Hepatocyte (in vitro differentiated cells): ENCODE measurements around the gene CXADR. TPM values are rescaled to one million over a fixed set of nuclear protein-coding genes. Genes with fewer than 3 reads are reported as not detected.
"Not testable (repeated sequence)": the region's sequence is repeated elsewhere in the genome, so short reads cannot be mapped to it uniquely, and the experiment has no call there.

Source experiments
- DNase-seq: peaks from one replicate; pipeline ENCODE4 v3.0.0-alpha.2; 2016; ENCODE audit warnings: low spot score
- H2AFZ ChIP-seq: fragments of 200-600 bp; sonication (generic); 2 replicates; pipeline ENCODE4 v1.6.0; 2016; ENCODE audit warnings: antibody characterized with exemption, mild to moderate bottlenecking
- H3K27ac ChIP-seq: fragments of 200-600 bp; sonication (generic); 2 replicates; pipeline ENCODE4 v1.5.1; 2016; ENCODE audit warnings: mild to moderate bottlenecking
- H3K27me3 ChIP-seq: fragments of 200-600 bp; sonication (generic); 2 replicates; pipeline ENCODE4 v1.6.1; 2016
- H3K36me3 ChIP-seq: fragments of 200-600 bp; sonication (generic); replicated peaks from 2 replicates; pipeline ENCODE4 v1.5.1; 2016; ENCODE audit warnings: low read depth; ENCODE audit not compliant: insufficient read depth
- H3K4me1 ChIP-seq: fragments of 200-600 bp; sonication (generic); 2 replicates; pipeline ENCODE4 v1.5.1; 2016; ENCODE audit warnings: mild to moderate bottlenecking, moderate library complexity; ENCODE audit not compliant: insufficient read depth
- H3K4me2 ChIP-seq: fragments of 200-600 bp; sonication (generic); 2 replicates; pipeline ENCODE4 v1.6.0; 2016
- H3K4me3 ChIP-seq: fragments of 200-600 bp; sonication (generic); 2 replicates; pipeline ENCODE4 v1.5.1; 2016; ENCODE audit warnings: mild to moderate bottlenecking
- H3K79me2 ChIP-seq: fragments of 200-600 bp; sonication (generic); 2 replicates; pipeline ENCODE4 v1.6.0; 2017; ENCODE audit warnings: mild to moderate bottlenecking
- H3K9me2 ChIP-seq: fragments of 200-600 bp; sonication (generic); replicated peaks from 2 replicates; pipeline ENCODE4 v1.6.0; 2017; ENCODE audit warnings: mild to moderate bottlenecking; ENCODE audit not compliant: insufficient read depth
- H3K9me3 ChIP-seq: fragments of 200-600 bp; sonication (generic); 2 replicates; pipeline ENCODE4 v1.5.1; 2016; ENCODE audit warnings: low read depth, mild to moderate bottlenecking
- H4K20me1 ChIP-seq: fragments of 200-600 bp; sonication (generic); 2 replicates; pipeline ENCODE4 v1.6.0; 2016; ENCODE audit warnings: mild to moderate bottlenecking; ENCODE audit not compliant: insufficient read depth, poor library complexity, severe bottlenecking
- CTCF ChIP-seq: fragments of 200-600 bp; sonication (generic); IDR thresholded peaks from 2 replicates; pipeline ENCODE4 v1.5.1; 2016; ENCODE audit warnings: antibody characterized with exemption, mild to moderate bottlenecking; ENCODE audit not compliant: poor library complexity
- EZH2 ChIP-seq: fragments of 200-600 bp; sonication (generic); IDR thresholded peaks from 2 replicates; pipeline ENCODE4 v1.6.1; 2016; ENCODE audit warnings: antibody characterized with exemption, mild to moderate bottlenecking, borderline replicate concordance
- EZH2phosphoT487 ChIP-seq: fragments of 200-600 bp; sonication (generic); IDR thresholded peaks from one replicate; pipeline ENCODE4 v1.6.1; 2018; ENCODE audit warnings: antibody characterized with exemption, mild to moderate bottlenecking, low read depth, moderate library complexity; ENCODE audit not compliant: unreplicated experiment, severe bottlenecking
- WGBS: methylation state at CpG from one replicate; pipeline ENCODE4 v1.1.6; 2016; ENCODE audit warnings: low lambda C conversion rate; ENCODE audit errors: missing lambda C conversion rate; 5-methylcytosine and 5-hydroxymethylcytosine counted together
- polyA plus RNA-seq: library from polyadenylated mRNA; unstranded; fragments of >200 nt; fragmentation: Nextera tagmentation; extraction: Ambion mirVana; gene quantifications from 2 replicates; pipeline ENCODE4 v1.2.1, GENCODE V29; 2016
- total RNA-seq: library from RNA; depleted of rRNA; stranded (reverse); fragments of >200 nt; gene quantifications from 2 replicates; pipeline ENCODE4 v1.2.3, GENCODE V29; 2014

CXADR gene
- total and polyA plus RNA-seq, 2 experiments from 2014 or later: 75.0 to 93.4 TPM

- peaks cover 21% of the 10 kb centered on the region for H3K4me1 ChIP-seq
- peak overlapping the region; percentile 94 for H3K27ac ChIP-seq
- 84% methylated on average over 7 of the region's 7 CpGs for WGBS
Measured at GRCh38 chr21:17472592-17473271, 40.1 kb upstream of the CXADR start.

GRCh38 chr21:17476006-17476405 is 36.8 kb upstream of the CXADR start:
- DNase-seq: no peak
- Histone ChIP-seq H3K27ac (peak overlapping the region; percentile 63), H2AFZ (no peak overlapping the region), H3K9me3 (no peaks in the 10 kb centered on the region), H4K20me1 (no peaks in the 10 kb centered on the region), H3K4me2 (no peak overlapping the region), H3K27me3 (no peaks in the 10 kb centered on the region), H3K36me3 (no peaks in the 10 kb centered on the region), H3K4me3 (no peak overlapping the region), H3K79me2 (no peaks in the 10 kb centered on the region), H3K9me2 (no peaks in the 10 kb centered on the region), H3K4me1 (peaks cover 13% of the 10 kb centered on the region)
- TF ChIP-seq EZH2 (no peak), CTCF (no peak), EZH2phosphoT487 (no peak)
- WGBS: 66% methylated on average over 4 of the region's 4 CpGs

More at GRCh38 chr21:17472592-17473271, 40.1 kb upstream of the CXADR start:
- TF ChIP-seq EZH2phosphoT487 (no peak), EZH2 (no peak), CTCF (no peak)
- peak overlapping the region; percentile 29 for H3K4me2 ChIP-seq
- H3K9me2 ChIP-seq: no peaks in the 10 kb centered on the region
- H3K4me3 ChIP-seq: no peak overlapping the region
- DNase-seq: peak; percentile 81
- H4K20me1 ChIP-seq: no peaks in the 10 kb centered on the region
- H2AFZ ChIP-seq: no peak overlapping the region
- no peaks in the 10 kb centered on the region for H3K79me2 ChIP-seq
- no peaks in the 10 kb centered on the region for H3K36me3 ChIP-seq
- H3K27me3 ChIP-seq: no peaks in the 10 kb centered on the region
- H3K9me3 ChIP-seq: no peaks in the 10 kb centered on the region

GRCh38 chr21:17478156-17478555 is 34.7 kb upstream of the CXADR start:
- H3K4me3 ChIP-seq, H3K79me2 ChIP-seq, H4K20me1 ChIP-seq, DNase-seq, H3K9me2 ChIP-seq, H3K27ac ChIP-seq, H3K27me3 ChIP-seq, H3K9me3 ChIP-seq, H3K4me1 ChIP-seq, H3K4me2 ChIP-seq, H3K36me3 ChIP-seq, H2AFZ ChIP-seq: not testable (repeated sequence)
- 96% methylated on average over 6 of the region's 6 CpGs for WGBS

- no peaks in the 10 kb centered on the region for H3K4me1 ChIP-seq
- no peak overlapping the region for H2AFZ ChIP-seq
- no peaks in the 10 kb centered on the region for H4K20me1 ChIP-seq
- no peak overlapping the region for H3K27ac ChIP-seq
- no peaks in the 10 kb centered on the region for H3K27me3 ChIP-seq
- TF ChIP-seq EZH2phosphoT487 (no peak), EZH2 (no peak), CTCF (no peak)
- WGBS: 98% methylated on average over 2 of the region's 2 CpGs
- H3K79me2 ChIP-seq: no peaks in the 10 kb centered on the region
- no peaks in the 10 kb centered on the region for H3K36me3 ChIP-seq
- no peak overlapping the region for H3K4me2 ChIP-seq
- DNase-seq: no peak
- no peaks in the 10 kb centered on the region for H3K9me2 ChIP-seq
- H3K9me3 ChIP-seq: no peaks in the 10 kb centered on the region
- no peak overlapping the region for H3K4me3 ChIP-seq
Measured at GRCh38 chr21:17479606-17480005, 33.2 kb upstream of the CXADR start.
